OCI-LY7 (cell line): ENCODE data around the gene RRM1. TPM values are rescaled to one million over a fixed set of nuclear protein-coding genes. Genes with fewer than 3 reads are reported as not detected.

Experiments used
- BruUV-seq: library from RNA; stranded (reverse); fragments of 400-500 nt; replicated peaks from 2 replicates; lab custom pipeline; 2021; lab: Mats Ljungman, UMichigan
- CTCF ChIA-PET: fragments of 300-600 bp; sonication (Branson Sonifier 250); formaldehyde crosslinking; loops from one replicate; lab custom pipeline; 2022; ENCODE audit warnings: antibody characterized with exemption; ENCODE audit not compliant: unreplicated experiment; lab: Charles Lee
- POLR2A ChIA-PET: fragments of 300-600 bp; sonication (Branson Sonifier 250); formaldehyde crosslinking; loops from one replicate; lab custom pipeline; 2022; ENCODE audit warnings: antibody characterized with exemption; lab: Charles Lee
- DNase-seq: peaks from one replicate; pipeline ENCODE4 v3.0.0-alpha.2; 2015; ENCODE audit warnings: low spot score
- H2AFZ ChIP-seq: fragments of 200-600 bp; sonication (generic), shearing (Covaris generic); 2 replicates; pipeline ENCODE4 v1.6.1; 2014; ENCODE audit warnings: mild to moderate bottlenecking, antibody characterized with exemption, low read length, moderate library complexity
- H3K27ac ChIP-seq: fragments of 200-600 bp; sonication (generic); 2 replicates; pipeline ENCODE4 v1.5.1; 2014; ENCODE audit warnings: mixed run types, low read depth, mild to moderate bottlenecking, moderate library complexity, low read length, inconsistent platforms; ENCODE audit not compliant: poor library complexity, severe bottlenecking
- H3K36me3 ChIP-seq: fragments of 200-600 bp; sonication (generic); 2 replicates; pipeline ENCODE4 v1.6.1; 2014; ENCODE audit warnings: mild to moderate bottlenecking, antibody characterized with exemption, low read length, moderate library complexity, mixed read lengths; ENCODE audit not compliant: insufficient read depth
- H3K4me1 ChIP-seq: fragments of 200-600 bp; sonication (generic); 2 replicates; pipeline ENCODE4 v1.5.1; 2014; ENCODE audit warnings: mild to moderate bottlenecking, low read length; ENCODE audit not compliant: insufficient read depth, poor library complexity, severe bottlenecking
- H3K4me2 ChIP-seq: fragments of 200-600 bp; sonication (generic); 2 replicates; pipeline ENCODE4 v1.6.1; 2014; ENCODE audit warnings: mild to moderate bottlenecking, low read length
- H3K4me3 ChIP-seq: fragments of 200-600 bp; sonication (generic); 2 replicates; pipeline ENCODE4 v1.5.1; 2014; ENCODE audit warnings: mild to moderate bottlenecking, low read depth, low read length; ENCODE audit not compliant: poor library complexity, severe bottlenecking
- H3K79me2 ChIP-seq: fragments of 200-600 bp; sonication (generic); 2 replicates; pipeline ENCODE4 v1.6.1; 2016; ENCODE audit warnings: low read depth, mild to moderate bottlenecking, low read length, moderate library complexity, mixed read lengths; ENCODE audit not compliant: insufficient read depth
- H3K9me2 ChIP-seq: fragments of 200-600 bp; sonication (generic); 2 replicates; pipeline ENCODE4 v1.6.1; 2016; ENCODE audit warnings: mild to moderate bottlenecking, low read length, mixed read lengths; ENCODE audit not compliant: insufficient read depth
- H3K9me3 ChIP-seq: fragments of 200-600 bp; sonication (generic); 2 replicates; pipeline ENCODE4 v1.6.1; 2014; ENCODE audit warnings: mild to moderate bottlenecking, mixed run types, low read length, mixed read lengths
- H4K20me1 ChIP-seq: fragments of 200-600 bp; sonication (generic); 2 replicates; pipeline ENCODE4 v1.6.1; 2014; ENCODE audit warnings: mild to moderate bottlenecking, antibody characterized with exemption, low read length, moderate library complexity, mixed read lengths; ENCODE audit not compliant: insufficient read depth
- CTCF ChIP-seq: fragments of 200-600 bp; sonication (generic); conservative IDR thresholded peaks from 2 replicates; pipeline ENCODE4 v1.5.1; 2014; ENCODE audit warnings: mild to moderate bottlenecking, antibody characterized with exemption, low read length, moderate library complexity, mixed read lengths
- EZH2phosphoT487 ChIP-seq: fragments of 200-600 bp; sonication (generic); IDR thresholded peaks from 2 replicates; pipeline ENCODE4 v1.6.1; 2018; ENCODE audit warnings: low read depth, borderline replicate concordance, mild to moderate bottlenecking, mixed run types, antibody characterized with exemption, low read length, moderate library complexity, mixed read lengths
- intact Hi-C: fragments of 100-400 bp; cut with micrococcal nuclease; formaldehyde crosslinking; loops from one replicate; pipeline ENCODE4 v1.10.0; 2022; ENCODE audit not compliant: unreplicated experiment
- total RNA-seq, 2 experiments: library from RNA; depleted of rRNA in 1 of 2; stranded (reverse); fragments of >200 nt in 1 of 2; shearing (Covaris generic) in 1 of 2; gene quantifications; 2 replicates each; pipeline ENCODE4 v1.2.3, GENCODE V29; 2014 to 2022

RRM1 gene
- total RNA-seq, 2 experiments from 2014 or later: 123 to 162 TPM

GRCh38 chr11:4074266-4074665 is 20.3 kb upstream of the RRM1 start:
- TF ChIP-seq CTCF: no peak
- no peak for TF ChIP-seq EZH2phosphoT487
- H4K20me1 ChIP-seq: no peaks in the 10 kb centered on the region
- peaks cover 5% of the 10 kb centered on the region; the same call in 1 of the 2 replicates for H3K36me3 ChIP-seq
- no peak overlapping the region for H3K27ac ChIP-seq
- no peaks in the 10 kb centered on the region for H3K9me3 ChIP-seq
- no peaks in the 10 kb centered on the region for H3K79me2 ChIP-seq
- DNase-seq: no peak
- no peaks in the 10 kb centered on the region for H3K9me2 ChIP-seq
- no TSS peak for BruUV-seq
- CTCF ChIA-PET: interaction anchor here (3.3 kb wide), 1 partner anchor 220 kb away, joined by 32 read pairs; the partner anchor contains the start of gene STIM1
- no peak overlapping the region for H3K4me3 ChIP-seq
- POLR2A ChIA-PET: interaction anchor here (0.5 to 2.8 kb wide), 4 partner anchors 219 to 225 kb away, joined by 3 to 38 read pairs (median 12); partner anchors contain the start of gene STIM1
- H3K4me1 ChIP-seq: peaks cover 8% of the 10 kb centered on the region
- H3K4me2 ChIP-seq: no peak overlapping the region
- intact Hi-C loops: loop anchor here (10.0 kb wide), 1 partner anchor 149 kb away; no protein-coding TSS in a partner anchor
- H2AFZ ChIP-seq: no peak overlapping the region

- no peaks in the 10 kb centered on the region for H3K9me3 ChIP-seq
- POLR2A ChIA-PET: interaction anchor here (1.1 kb wide), 1 partner anchor 9 kb away, joined by 4 read pairs; no protein-coding TSS in a partner anchor
- no peak for TF ChIP-seq CTCF
- TF ChIP-seq EZH2phosphoT487: no peak
- H3K36me3 ChIP-seq: peaks cover 5% of the 10 kb centered on the region; the same call in 1 of the 2 replicates
- no peak overlapping the region for H3K4me2 ChIP-seq
- no peaks in the 10 kb centered on the region for H3K79me2 ChIP-seq
- CTCF ChIA-PET: no interaction called here
- no peaks in the 10 kb centered on the region for H4K20me1 ChIP-seq
- no peak overlapping the region for H2AFZ ChIP-seq
- H3K9me2 ChIP-seq: no peaks in the 10 kb centered on the region
- intact Hi-C loops: loop anchor here (10.0 kb wide), 1 partner anchor 152 kb away; no protein-coding TSS in a partner anchor
- no peak overlapping the region for H3K4me3 ChIP-seq
- peaks cover 4% of the 10 kb centered on the region for H3K4me1 ChIP-seq
- DNase-seq: no peak
- BruUV-seq: no TSS peak
- H3K27ac ChIP-seq: no peak overlapping the region
Observed at GRCh38 chr11:4076774-4077173, 17.8 kb upstream of the RRM1 start.

- no TSS peak for BruUV-seq
- Histone ChIP-seq H3K4me1 (no peaks in the 10 kb centered on the region), H3K4me3 (no peak overlapping the region), H3K79me2 (no peaks in the 10 kb centered on the region), H2AFZ (no peak overlapping the region), H3K4me2 (no peak overlapping the region), H4K20me1 (no peaks in the 10 kb centered on the region), H3K27ac (no peak overlapping the region), H3K36me3 (peaks cover 15% of the 10 kb centered on the region; the same call in 1 of the 2 replicates), H3K9me3 (no peaks in the 10 kb centered on the region), H3K9me2 (no peaks in the 10 kb centered on the region)
- intact Hi-C loops: no loop called here
- POLR2A ChIA-PET: no interaction called here
- no peak for TF ChIP-seq CTCF
- TF ChIP-seq EZH2phosphoT487: no peak
- CTCF ChIA-PET: no interaction called here
- no peak for DNase-seq
Observed at GRCh38 chr11:4083198-4083597, 11.4 kb upstream of the RRM1 start.
